ENCODE measurements around the gene EYS. TPM values are rescaled to one million over a fixed set of nuclear protein-coding genes. Genes with fewer than 3 reads are reported as not detected.

EYS gene
- total RNA-seq, 1 experiment from 2014 or later, result not detected

DNA sequence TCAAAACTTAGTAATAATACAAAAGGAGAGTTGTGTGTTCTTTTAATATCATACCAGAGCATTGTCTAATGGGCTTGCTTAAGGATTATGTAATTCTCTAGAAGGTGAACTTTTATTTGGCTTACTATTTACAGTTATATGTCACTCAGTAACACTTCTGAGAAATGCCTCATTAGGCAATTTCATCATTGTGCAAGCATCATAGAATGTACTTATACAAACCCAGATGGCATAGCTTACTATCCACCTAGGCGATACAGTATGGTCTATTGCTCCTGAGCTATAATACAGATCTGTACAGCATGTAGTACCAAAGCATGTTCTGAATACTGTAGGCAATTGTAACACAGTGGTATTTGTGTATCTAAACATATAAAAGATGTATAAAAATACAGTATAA lies 1731.3 kb downstream of the EYS start:
- no peak overlapping the region for H3K23ac ChIP-seq (ENCODE audit: insufficient read length, low read depth, low read length)
- no peaks in the 10 kb centered on the region for H3K4me1 ChIP-seq (ENCODE audit: insufficient read depth, low read length)
- no peak overlapping the region for H2AFZ ChIP-seq (ENCODE audit: low read length)
- TF ChIP-seq, protein P1, sequence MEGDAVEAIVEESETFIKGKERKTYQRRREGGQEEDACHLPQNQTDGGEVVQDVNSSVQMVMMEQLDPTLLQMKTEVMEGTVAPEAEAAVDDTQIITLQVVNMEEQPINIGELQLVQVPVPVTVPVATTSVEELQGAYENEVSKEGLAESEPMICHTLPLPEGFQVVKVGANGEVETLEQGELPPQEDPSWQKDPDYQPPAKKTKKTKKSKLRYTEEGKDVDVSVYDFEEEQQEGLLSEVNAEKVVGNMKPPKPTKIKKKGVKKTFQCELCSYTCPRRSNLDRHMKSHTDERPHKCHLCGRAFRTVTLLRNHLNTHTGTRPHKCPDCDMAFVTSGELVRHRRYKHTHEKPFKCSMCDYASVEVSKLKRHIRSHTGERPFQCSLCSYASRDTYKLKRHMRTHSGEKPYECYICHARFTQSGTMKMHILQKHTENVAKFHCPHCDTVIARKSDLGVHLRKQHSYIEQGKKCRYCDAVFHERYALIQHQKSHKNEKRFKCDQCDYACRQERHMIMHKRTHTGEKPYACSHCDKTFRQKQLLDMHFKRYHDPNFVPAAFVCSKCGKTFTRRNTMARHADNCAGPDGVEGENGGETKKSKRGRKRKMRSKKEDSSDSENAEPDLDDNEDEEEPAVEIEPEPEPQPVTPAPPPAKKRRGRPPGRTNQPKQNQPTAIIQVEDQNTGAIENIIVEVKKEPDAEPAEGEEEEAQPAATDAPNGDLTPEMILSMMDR (conservative IDR thresholded peaks at IDR 0.05), result no peak
- no peak overlapping the region for H3K9ac ChIP-seq (ENCODE audit: extremely low read depth, insufficient read length, low read length)
- no peak overlapping the region for H4K5ac ChIP-seq (ENCODE audit: insufficient read length, low read depth, low read length)
- Mint-ChIP-seq H3K36me3 (ENCODE audit: insufficient read depth in 1 of 3, low read depth in 3 of 3) (no peaks in the 10 kb centered on the region), H3K27me3 (ENCODE audit: low read depth) (no peaks in the 10 kb centered on the region), H3K4me3 (no peak overlapping the region), H3K27ac (no peak overlapping the region), H3K9me3 (no peaks in the 10 kb centered on the region), H3K4me1 (0 out of 4 replicates have a peak, but pooled peaks cover 0 to 3% of the 10 kb centered on the region in 2 experiments)
- no peak overlapping the region for H3K56ac ChIP-seq (ENCODE audit: insufficient read length, low read depth, low read length)
- H2BK15ac ChIP-seq (ENCODE audit: low read depth, low read length), result no peak overlapping the region
- H3K4ac ChIP-seq (ENCODE audit: low read depth, low read length), result no peak overlapping the region
- no peak overlapping the region for H4K91ac ChIP-seq (ENCODE audit: insufficient read length, low read depth, low read length)
- H2BK120ac ChIP-seq (ENCODE audit: low read depth, low read length, poor library complexity, severe bottlenecking), result no peak overlapping the region
- no CpG with 5 or more reads among the region's 1 CpG for WGBS (ENCODE audit: extremely low coverage, insufficient read length, low lambda C conversion rate)
- H4K8ac ChIP-seq (replicated peaks; ENCODE audit: insufficient read length, low read depth, low read length), result no peak overlapping the region
- DNase-seq, result no peak
- no peak overlapping the region for H2BK5ac ChIP-seq (ENCODE audit: insufficient read length, low read length)
- no peaks in the 10 kb centered on the region for H3K23me2 ChIP-seq (ENCODE audit: insufficient read length, low read depth, low read length, poor library complexity, severe bottlenecking)
- no peak overlapping the region for H3K14ac ChIP-seq (ENCODE audit: insufficient read depth, low read length)
- no peak overlapping the region for H2AK5ac ChIP-seq (ENCODE audit: insufficient read length, low read length)
- H2BK12ac ChIP-seq (ENCODE audit: insufficient read length, low read depth, low read length), result no peak overlapping the region
- no peak overlapping the region for H3K18ac ChIP-seq (ENCODE audit: insufficient read length, low read depth, low read length)
- H3K27me3 ChIP-seq (ENCODE audit: insufficient read depth, low read length), result no peaks in the 10 kb centered on the region
- no peaks in the 10 kb centered on the region for H3K79me1 ChIP-seq (ENCODE audit: insufficient read depth, low read depth, low read length, poor library complexity, severe bottlenecking)
- no peaks in the 10 kb centered on the region for H4K20me1 ChIP-seq (ENCODE audit: control insufficient read depth, insufficient read depth, insufficient read length)
- H3T11ph ChIP-seq (ENCODE audit: low read length), result no peak overlapping the region
- no peaks in the 10 kb centered on the region for H3K79me2 ChIP-seq (ENCODE audit: insufficient read depth, low read length)
- no peaks in the 10 kb centered on the region for H3K9me3 ChIP-seq (ENCODE audit: control insufficient read depth, low read depth, low read length)
- no peak overlapping the region for H2BK20ac ChIP-seq (ENCODE audit: low read depth, low read length, poor library complexity, severe bottlenecking)
- no peak overlapping the region for H3K27ac ChIP-seq (ENCODE audit: insufficient read length, low read depth, low read length)
- H3K4me2 ChIP-seq (ENCODE audit: insufficient read depth, insufficient read length, low read length), result no peak overlapping the region
